ENCODE measurements around the gene THY1. TPM values are rescaled to one million over a fixed set of nuclear protein-coding genes. Genes with fewer than 3 reads are reported as not detected.

Gene THY1
- polyA plus RNA-seq, 1 experiment = 1,905 TPM

GRCh38 chr11:119418759-119419158, 4.2 kb downstream of the THY1 start:
- POLR2A ChIA-PET = interaction anchor here (0.6 kb wide), 1 partner anchor 14 kb away, joined by 3 read pairs; no protein-coding TSS in a partner anchor
- CTCF ChIA-PET = interaction anchor here (1.5 to 1.9 kb wide), 2 partner anchors 56 to 57 kb away, joined by 4 to 9 read pairs; no protein-coding TSS in a partner anchor
- DNase-seq (ENCODE audit: low read depth) = no peak

GRCh38 chr11:119417726-119418540, 5.0 kb downstream of the THY1 start:
- POLR2A ChIA-PET = interaction anchor here (0.6 to 1.7 kb wide), 3 partner anchors 15 to 52 kb away, joined by 3 to 8 read pairs (median 4); no protein-coding TSS in a partner anchor
- DNase-seq (ENCODE audit: low read depth) = peak; percentile 87
- CTCF ChIA-PET = interaction anchor here (0.7 to 4.0 kb wide), 12 partner anchors 11 to 80 kb away, joined by 3 to 24 read pairs (median 8); no protein-coding TSS in a partner anchor
- TF ChIP-seq CTCF (IDR thresholded peaks at IDR 0.05; ENCODE audit: insufficient read depth, low read depth, low read length) = no peak
- Histone ChIP-seq H3K4me3 (ENCODE audit: low read depth, low read length) (no peak overlapping the region), H3K36me3 (ENCODE audit: control insufficient read depth, insufficient read depth, low read length) (peaks cover 14% of the 10 kb centered on the region), H3K27me3 (ENCODE audit: control insufficient read depth, insufficient read depth, low read length) (no peaks in the 10 kb centered on the region)

More at GRCh38 chr11:119418759-119419158, 4.2 kb downstream of the THY1 start:
- Histone ChIP-seq H3K36me3 (ENCODE audit: control insufficient read depth, insufficient read depth, low read length) (peaks cover 14% of the 10 kb centered on the region), H3K4me3 (ENCODE audit: low read depth, low read length) (no peak overlapping the region), H3K27me3 (ENCODE audit: control insufficient read depth, insufficient read depth, low read length) (no peaks in the 10 kb centered on the region)
- no peak for TF ChIP-seq CTCF (IDR thresholded peaks at IDR 0.05; ENCODE audit: insufficient read depth, low read depth, low read length)

GRCh38 chr11:119416606-119417580, 6.1 kb downstream of the THY1 start:
- CTCF ChIA-PET = interaction anchor here (0.6 to 4.0 kb wide), 13 partner anchors 10 to 79 kb away, joined by 3 to 24 read pairs (median 6); no protein-coding TSS in a partner anchor
- H3K27me3 ChIP-seq (ENCODE audit: control insufficient read depth, insufficient read depth, low read length) = no peaks in the 10 kb centered on the region
- no peak overlapping the region for H3K4me3 ChIP-seq (ENCODE audit: low read depth, low read length)
- POLR2A ChIA-PET = interaction anchor here (1.7 kb wide), 2 partner anchors 16 to 53 kb away, joined by 4 to 8 read pairs; no protein-coding TSS in a partner anchor
- DNase-seq (ENCODE audit: low read depth) = no peak
- 0 out of 2 replicates have a peak, but pooled peaks have one; percentile 4 for TF ChIP-seq CTCF (IDR thresholded peaks at IDR 0.05; ENCODE audit: insufficient read depth, low read depth, low read length)
- H3K36me3 ChIP-seq (ENCODE audit: control insufficient read depth, insufficient read depth, low read length) = peaks cover 14% of the 10 kb centered on the region

- ChIA-PET CTCF (interaction anchor here (1.6 to 4.0 kb wide), 4 partner anchors 9 to 78 kb away, joined by 6 to 24 read pairs (median 8); no protein-coding TSS in a partner anchor), POLR2A (interaction anchor here (0.8 kb wide), 1 partner anchor 13 kb away, joined by 3 read pairs; no protein-coding TSS in a partner anchor)
- no peak for DNase-seq (ENCODE audit: low read depth)
These were observed 7.0 kb downstream of the THY1 start for GRCh38 chr11:119415966-119416365.

More at GRCh38 chr11:119415966-119416365, 7.0 kb downstream of the THY1 start:
- Histone ChIP-seq H3K36me3 (ENCODE audit: control insufficient read depth, insufficient read depth, low read length) (peaks cover 14% of the 10 kb centered on the region), H3K4me3 (ENCODE audit: low read depth, low read length) (no peak overlapping the region), H3K27me3 (ENCODE audit: control insufficient read depth, insufficient read depth, low read length) (no peaks in the 10 kb centered on the region)
- no peak for TF ChIP-seq CTCF (IDR thresholded peaks at IDR 0.05; ENCODE audit: insufficient read depth, low read depth, low read length)

All from BJ (cell line).